T-cell (primary cell): ENCODE measurements around the gene EPB41L2. TPM values are rescaled to one million over a fixed set of nuclear protein-coding genes. Genes with fewer than 3 reads are reported as not detected.

Source experiments
- ATAC-seq, 4 experiments: fragments of 200-7000 bp in 3 of 4; fragments of 150-1000 bp in 1 of 4; cut with Tn5 transposase; replicated peaks in 1 of 4; 1 replicate in 3 of 4; 2 replicates in 1 of 4; pipeline ENCODE4 v1.10.0; 2021; ENCODE audit warnings: moderate library complexity in 3 of 4, mild to moderate bottlenecking in 2 of 4, moderate number of reproducible peaks in 1 of 4
- CTCF ChIA-PET, 2 donors: fragments of 300-600 bp; sonication (Branson Sonifier 250); formaldehyde crosslinking; loops; one replicate each; lab custom pipeline; 2022; ENCODE audit warnings: antibody characterized with exemption in 2 of 2; lab: Charles Lee
- POLR2A ChIA-PET, 2 donors: fragments of 300-600 bp; sonication (Branson Sonifier 250); formaldehyde crosslinking; loops; one replicate each; lab custom pipeline; 2022; ENCODE audit warnings: antibody characterized with exemption in 2 of 2; lab: Charles Lee
- DNase-seq, 35 experiments: peaks; one replicate each; pipeline versions ENCODE4 v3.0.0 to v3.0.0-alpha.2; 2013 to 2023
- H3K27ac ChIP-seq: one replicate; pipeline ENCODE4 v1.5.1; 2013; ENCODE audit warnings: low read length
- H3K27me3 ChIP-seq, 2 experiments: replicated peaks in 1 of 2; 1 replicate in 1 of 2; 2 replicates in 1 of 2; pipeline versions ENCODE4 v1.6.1 to v1.7.0; 2013; ENCODE audit warnings: low read length in 1 of 2, mixed read lengths in 1 of 2; ENCODE audit not compliant: control insufficient read depth in 2 of 2, insufficient read depth in 2 of 2; ENCODE audit errors: extremely low read depth in 1 of 2
- H3K36me3 ChIP-seq, 2 donors: 1 replicate in 1 of 2; 2 replicates in 1 of 2; pipeline versions ENCODE4 v1.6.1 to v1.7.0; 2013; ENCODE audit warnings: low read length in 1 of 2; ENCODE audit not compliant: control insufficient read depth in 2 of 2, insufficient read depth in 1 of 2; ENCODE audit errors: extremely low read depth in 1 of 2
- H3K4me1 ChIP-seq, 2 experiments: 1 replicate in 1 of 2; 2 replicates in 1 of 2; pipeline versions ENCODE4 v1.6.1 to v1.7.0; 2013; ENCODE audit warnings: low read length in 2 of 2, mixed read lengths in 1 of 2; ENCODE audit not compliant: insufficient read depth in 2 of 2, control insufficient read depth in 1 of 2; ENCODE audit errors: extremely low read depth in 1 of 2
- H3K4me3 ChIP-seq, 2 donors: 1 replicate in 1 of 2; 2 replicates in 1 of 2; pipeline versions ENCODE4 v1.5.1 to v1.7.0; 2013; ENCODE audit warnings: mild to moderate bottlenecking in 2 of 2, low read length in 1 of 2, moderate library complexity in 1 of 2; ENCODE audit not compliant: control insufficient read depth in 1 of 2; ENCODE audit errors: extremely low read depth in 1 of 2
- H3K9me3 ChIP-seq: 2 replicates; pipeline ENCODE4 v1.7.0; 2013
- H3K27ac Mint-ChIP-seq, 2 donors: one replicate each; pipeline ENCODE4 v1.8.0; 2020 to 2021; ENCODE audit warnings: mild to moderate bottlenecking in 2 of 2, mixed read lengths in 2 of 2
- H3K27me3 Mint-ChIP-seq, 2 donors: one replicate each; pipeline ENCODE4 v1.8.0; 2021 to 2022; ENCODE audit warnings: mixed read lengths in 2 of 2
- H3K36me3 Mint-ChIP-seq: one replicate; pipeline ENCODE4 v1.8.0; 2021; ENCODE audit warnings: mixed read lengths
- H3K4me1 Mint-ChIP-seq, 3 donors: one replicate each; pipeline ENCODE4 v1.8.0; 2020 to 2022; ENCODE audit warnings: mixed read lengths in 3 of 3, mild to moderate bottlenecking in 1 of 3
- H3K4me3 Mint-ChIP-seq, 3 donors: one replicate each; pipeline ENCODE4 v1.8.0; 2020 to 2022; ENCODE audit warnings: mild to moderate bottlenecking in 3 of 3, mixed read lengths in 3 of 3, moderate library complexity in 3 of 3
- H3K9me3 Mint-ChIP-seq, 3 donors: one replicate each; pipeline ENCODE4 v1.8.0; 2020 to 2022; ENCODE audit warnings: mixed read lengths in 3 of 3
- WGBS: methylation state at CpG from one replicate; pipeline ENCODE4 v1.1.5; 2013; ENCODE audit warnings: missing lambda C conversion rate; ENCODE audit not compliant: insufficient coverage; 5-methylcytosine and 5-hydroxymethylcytosine counted together
- total RNA-seq, 35 experiments: library from RNA in 6 of 35; stranded (reverse) in 6 of 35; fragments of 120-200 nt in 1 of 35; gene quantifications; one replicate each; pipeline versions ENCODE4 v1.2.1 to v1.2.4 and lab custom pipeline; 2013 to 2026

Gene EPB41L2
- total RNA-seq, 5 donors from 2014 or later (not counting 1 experiment from before 2014, with no cell fraction given): 11.1 to 15.0 (median 13.6) TPM

DNA sequence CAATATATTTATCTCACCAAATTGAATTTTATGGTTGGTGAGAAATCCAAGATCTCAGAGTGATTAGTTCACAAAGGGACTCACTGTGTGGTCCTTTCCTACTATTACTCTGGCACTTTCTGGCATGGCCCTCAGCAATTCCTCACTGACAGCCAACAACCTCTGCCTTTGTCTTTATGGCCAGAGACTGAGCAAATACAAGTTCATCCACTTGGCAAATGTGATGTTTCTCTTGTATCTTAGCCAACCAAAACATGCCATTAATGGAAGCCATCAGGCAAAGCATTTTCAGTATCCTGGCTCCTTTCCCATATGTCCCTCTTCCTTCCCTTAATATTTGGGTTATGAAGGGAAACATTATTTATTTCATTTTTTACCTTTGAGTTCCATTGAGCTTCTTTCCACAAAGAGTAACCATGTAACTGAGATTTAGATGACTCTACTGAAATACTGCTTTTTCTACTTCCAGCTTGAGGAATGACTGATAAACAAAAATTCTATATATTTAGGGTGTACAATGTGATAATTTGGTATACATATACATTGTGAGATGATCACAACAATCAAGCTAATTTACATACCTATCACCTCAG is 266.6 kb downstream of the EPB41L2 start:
- ChIA-PET CTCF (no interaction called here), POLR2A (no interaction called here)
- Mint-ChIP-seq H3K4me3 (no peak overlapping the region), H3K27me3 (no peaks in the 10 kb centered on the region), H3K4me1 (no peaks in the 10 kb centered on the region), H3K36me3 (no peaks in the 10 kb centered on the region), H3K27ac (no peak overlapping the region), H3K9me3 (peaks cover 3% of the 10 kb centered on the region in 3 donors)
- Histone ChIP-seq H3K4me1 (no peaks in the 10 kb centered on the region), H3K9me3 (no peaks in the 10 kb centered on the region), H3K36me3 (no peaks in the 10 kb centered on the region), H3K4me3 (no peak overlapping the region), H3K27ac (no peak overlapping the region), H3K27me3 (peaks cover 0 to 2% of the 10 kb centered on the region in 2 experiments)
- ATAC-seq (no peak), DNase-seq (no peak)

DNA sequence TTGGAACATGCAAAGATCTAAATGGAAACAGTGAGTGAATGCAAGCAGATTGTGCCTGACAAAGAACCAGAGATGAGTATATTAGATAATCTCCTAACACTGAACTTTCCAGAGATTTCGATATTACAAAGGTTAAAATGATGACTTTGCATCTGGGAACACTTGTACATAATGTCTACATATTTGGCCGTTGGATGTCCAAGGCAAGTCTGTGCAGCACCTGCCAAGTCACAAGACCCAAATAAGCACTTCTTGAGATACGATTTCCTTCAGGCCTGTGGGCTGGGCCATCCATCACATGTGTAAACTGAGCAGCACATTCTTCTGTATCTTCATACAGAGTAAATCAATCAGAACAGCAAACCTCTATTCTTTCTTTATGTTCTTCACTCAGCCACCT is 268.3 kb downstream of the EPB41L2 start:
- no peak overlapping the region for H3K4me3 Mint-ChIP-seq
- peaks cover 3% of the 10 kb centered on the region in 3 donors for H3K9me3 Mint-ChIP-seq
- H3K27me3 ChIP-seq: peaks cover 0 to 2% of the 10 kb centered on the region in 2 experiments
- H3K27ac Mint-ChIP-seq: no peak overlapping the region
- no peaks in the 10 kb centered on the region for H3K9me3 ChIP-seq
- DNase-seq (no peak), ATAC-seq (no peak)
- H3K27ac ChIP-seq: no peak overlapping the region
- H3K36me3 Mint-ChIP-seq: no peaks in the 10 kb centered on the region
- H3K4me3 ChIP-seq: no peak overlapping the region
- CTCF ChIA-PET: interaction anchor here in 1 of 2 donors (0.6 to 1.0 kb wide), 2 partner anchors 11 to 472 kb away, joined by 3 to 4 read pairs; no protein-coding TSS in a partner anchor
- H3K4me1 ChIP-seq: no peaks in the 10 kb centered on the region
- no peaks in the 10 kb centered on the region for H3K4me1 Mint-ChIP-seq
- WGBS: 53% methylated on average over 2 of the region's 3 CpGs
- POLR2A ChIA-PET: no interaction called here
- no peaks in the 10 kb centered on the region for H3K36me3 ChIP-seq
- H3K27me3 Mint-ChIP-seq: no peaks in the 10 kb centered on the region

DNA sequence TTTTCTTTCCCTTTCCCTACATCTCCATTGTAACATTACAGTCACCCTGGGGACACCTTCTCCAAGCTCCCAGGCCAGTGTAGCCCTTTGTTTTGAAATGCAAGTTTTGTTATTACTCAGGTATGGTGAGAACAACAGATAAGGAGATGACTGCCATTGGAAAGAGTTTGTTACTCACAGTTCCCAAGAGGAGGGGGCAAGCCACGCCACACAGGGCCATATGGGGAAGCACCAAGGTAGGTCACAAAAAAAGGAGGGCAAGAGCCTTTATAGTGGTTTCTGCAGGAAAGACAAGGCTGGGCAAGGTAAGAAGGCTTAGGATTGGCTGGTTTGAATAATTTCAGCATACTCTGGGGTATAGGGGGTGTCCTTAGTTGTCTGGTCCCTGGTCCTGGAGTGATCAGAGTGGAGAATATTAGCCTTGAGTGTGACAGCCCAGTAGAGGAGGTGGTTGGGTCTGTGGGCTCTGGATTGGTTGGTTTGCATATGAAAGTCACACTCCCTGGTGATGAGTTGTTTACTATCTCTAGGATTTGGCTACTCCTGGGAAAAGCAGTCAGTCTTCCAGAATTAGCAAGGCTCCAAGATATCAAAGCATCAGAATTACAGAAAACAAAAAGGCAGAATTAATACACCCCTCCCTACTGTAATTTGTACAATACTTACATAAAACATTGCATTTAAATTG is 268.9 kb downstream of the EPB41L2 start:
- Mint-ChIP-seq H3K27me3 (no peaks in the 10 kb centered on the region), H3K36me3 (no peaks in the 10 kb centered on the region), H3K27ac (no peak overlapping the region), H3K9me3 (peaks cover 1 to 3% (median 3%) of the 10 kb centered on the region in 3 donors), H3K4me3 (no peak overlapping the region), H3K4me1 (no peaks in the 10 kb centered on the region)
- no peak overlapping the region for H3K27ac ChIP-seq
- ChIA-PET POLR2A (no interaction called here), CTCF (interaction anchor here in 1 of 2 donors (1.0 kb wide), 1 partner anchor 10 kb away, joined by 3 read pairs; no protein-coding TSS in a partner anchor)
- no peaks in the 10 kb centered on the region for H3K9me3 ChIP-seq
- DNase-seq (no peak), ATAC-seq (no peak)
- 56% methylated on average over 1 of the region's 1 CpG for WGBS
- no peak overlapping the region for H3K4me3 ChIP-seq
- peaks cover 0 to 2% of the 10 kb centered on the region in 2 experiments for H3K27me3 ChIP-seq
- H3K36me3 ChIP-seq: no peaks in the 10 kb centered on the region
- no peaks in the 10 kb centered on the region for H3K4me1 ChIP-seq

Other genes starting within 250 kb of the EPB41L2 start
- not detected for gene SMLR1, start 235.8 kb downstream of the EPB41L2 start, total RNA-seq
- 10 to 100 TPM in 4 of 5 donors, 1 to 10 TPM in 1; 9.4 to 14.0 (median 11.5) TPM for gene AKAP7, start 72.2 kb upstream of the EPB41L2 start, total RNA-seq